Stimulated activated naive B cell treated with anti-CD40 and anti-IgM and Interleukin-4, amounts not matched to agents 10 μg/mL and 1 μg/mL and 100 μg/mL, for 72 hours (primary cell): ENCODE data around the gene ARMH2.
A peak's percentile ranks its signal among the peaks of the same experiment; 100 is the strongest.
"Not testable (repeated sequence)": the region's sequence is repeated elsewhere in the genome, so short reads cannot be mapped to it uniquely, and the experiment has no call there.

Source experiments
- ATAC-seq, 2 donors: fragments of 150-1000 bp; cut with Tn5 transposase; replicated peaks; 2 replicates each; pipeline ENCODE4 v1.10.0; 2021; ENCODE audit warnings: moderate library complexity in 1 of 2
- DNase-seq: peaks from one replicate; pipeline ENCODE4 v3.0.0; 2021
- H3K27ac Mint-ChIP-seq: one replicate; pipeline ENCODE4 v1.8.0; 2022; ENCODE audit warnings: mild to moderate bottlenecking, mixed read lengths
- H3K27me3 Mint-ChIP-seq, 2 donors: one replicate each; pipeline ENCODE4 v1.8.0; 2022; ENCODE audit warnings: mixed read lengths in 2 of 2
- H3K36me3 Mint-ChIP-seq, 2 donors: one replicate each; pipeline ENCODE4 v1.8.0; 2022; ENCODE audit warnings: mixed read lengths in 2 of 2, mild to moderate bottlenecking in 1 of 2
- H3K4me1 Mint-ChIP-seq, 2 donors: one replicate each; pipeline ENCODE4 v1.8.0; 2022; ENCODE audit warnings: mixed read lengths in 2 of 2, mild to moderate bottlenecking in 1 of 2
- H3K4me3 Mint-ChIP-seq, 2 donors: one replicate each; pipeline ENCODE4 v1.8.0; 2022; ENCODE audit warnings: mild to moderate bottlenecking in 2 of 2, mixed read lengths in 2 of 2, moderate library complexity in 1 of 2
- H3K9me3 Mint-ChIP-seq, 2 donors: one replicate each; pipeline ENCODE4 v1.8.0; 2022; ENCODE audit warnings: mixed read lengths in 2 of 2, mild to moderate bottlenecking in 1 of 2

ARMH2 gene

DNA sequence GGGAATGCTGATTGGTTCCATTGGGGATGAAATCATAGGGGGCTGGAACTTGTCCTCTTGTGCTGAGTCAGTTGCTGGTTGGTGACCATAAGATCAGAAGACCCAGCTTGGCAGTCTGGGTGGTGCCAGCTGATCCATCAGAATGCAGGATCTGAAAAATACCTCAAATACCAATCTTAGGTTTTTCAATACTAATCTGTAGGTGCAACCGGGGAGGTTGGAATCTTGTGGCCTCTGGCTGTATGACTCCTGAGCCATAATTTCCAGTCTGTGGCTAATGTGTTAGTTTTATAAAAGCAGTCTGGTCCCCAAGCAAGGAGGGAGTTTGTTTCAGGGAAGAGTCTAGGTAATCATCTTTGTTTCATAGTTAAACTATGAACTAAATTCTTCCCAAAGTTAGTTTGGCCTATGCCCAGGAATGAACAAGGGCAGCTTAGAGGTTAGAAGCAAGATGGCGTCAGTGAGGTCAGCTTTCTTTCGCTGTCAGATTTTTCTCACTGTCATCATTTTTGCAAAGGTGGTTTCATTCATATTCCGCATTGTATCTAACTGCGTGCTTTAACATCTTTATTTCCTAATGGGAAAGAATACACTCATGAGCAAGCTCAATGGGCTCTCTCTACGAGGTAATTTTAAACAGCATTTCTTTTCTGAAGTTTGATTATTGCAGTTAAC, 2.0 kb downstream of the ARMH2 start:
- peaks cover 5 to 15% of the 10 kb centered on the region in 2 donors for H3K36me3 Mint-ChIP-seq
- ATAC-seq (no peak), DNase-seq (no peak)
- no peaks in the 10 kb centered on the region for H3K27me3 Mint-ChIP-seq
- no peak overlapping the region for H3K4me3 Mint-ChIP-seq
- H3K9me3 Mint-ChIP-seq, result no peaks in the 10 kb centered on the region
- peaks cover 0 to 1% of the 10 kb centered on the region in 2 donors for H3K4me1 Mint-ChIP-seq
- H3K27ac Mint-ChIP-seq, result no peak overlapping the region

DNA sequence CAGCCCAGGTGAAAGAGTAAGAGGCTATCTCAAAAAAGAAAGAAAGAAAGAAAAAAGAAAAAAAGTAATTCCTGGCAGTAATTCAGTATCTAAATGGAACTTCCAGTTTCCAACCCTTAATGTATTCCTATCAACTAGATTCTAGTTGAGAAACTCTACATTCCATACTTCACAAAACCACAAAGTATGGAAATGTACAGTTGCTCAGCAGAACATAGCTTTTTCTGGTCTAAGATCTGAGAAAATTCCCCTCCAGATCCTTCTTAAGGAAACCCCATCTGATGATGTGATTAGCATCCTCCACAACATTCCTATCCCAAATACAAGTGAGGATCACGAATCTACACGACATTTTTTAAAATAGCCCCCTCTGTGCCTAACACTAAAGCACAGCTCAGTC, 3.6 kb downstream of the ARMH2 start:
- ATAC-seq (no peak), DNase-seq (no peak)
- Mint-ChIP-seq H3K27me3 (no peaks in the 10 kb centered on the region), H3K4me1 (no peaks in the 10 kb centered on the region), H3K9me3 (no peaks in the 10 kb centered on the region), H3K36me3 (peaks cover 4 to 8% of the 10 kb centered on the region in 2 donors), H3K4me3 (no peak overlapping the region), H3K27ac (no peak overlapping the region)

DNA sequence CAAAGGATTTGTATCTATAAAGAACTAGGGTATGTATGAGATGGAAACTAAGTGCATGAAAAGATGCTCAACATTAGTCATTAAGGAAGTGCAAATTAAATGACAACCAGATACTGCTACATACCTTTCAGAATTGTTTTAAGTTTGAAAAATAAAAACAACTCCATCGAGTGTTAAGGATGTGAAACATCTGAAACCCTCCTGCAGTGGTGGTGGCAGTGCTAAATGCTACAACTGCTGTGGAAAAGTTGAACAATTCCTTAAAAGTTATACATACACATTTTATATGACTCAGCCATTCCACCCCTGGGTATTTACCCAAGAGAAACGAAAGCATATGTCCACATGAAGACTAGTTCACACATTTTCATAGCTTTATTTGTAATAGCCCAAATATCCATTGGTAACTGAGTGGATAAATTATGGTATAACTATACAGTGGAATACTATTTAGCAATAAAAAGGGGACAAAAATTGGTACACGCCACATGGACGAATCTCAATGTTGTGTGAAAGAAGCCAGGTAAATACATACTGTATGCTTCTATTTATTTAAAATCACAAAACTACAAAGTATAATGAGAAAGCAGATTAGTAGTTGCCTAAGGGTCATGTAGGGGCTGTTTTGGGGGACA, 10.6 kb downstream of the ARMH2 start:
- Mint-ChIP-seq H3K9me3 (no peaks in the 10 kb centered on the region), H3K4me1 (peaks cover 0 to 10% of the 10 kb centered on the region in 2 donors), H3K27me3 (no peaks in the 10 kb centered on the region), H3K4me3 (no peak overlapping the region), H3K36me3 (peaks cover 33% of the 10 kb centered on the region in 2 donors), H3K27ac (no peak overlapping the region)
- ATAC-seq (peak; percentile 38 to 48), DNase-seq (no peak)

DNA sequence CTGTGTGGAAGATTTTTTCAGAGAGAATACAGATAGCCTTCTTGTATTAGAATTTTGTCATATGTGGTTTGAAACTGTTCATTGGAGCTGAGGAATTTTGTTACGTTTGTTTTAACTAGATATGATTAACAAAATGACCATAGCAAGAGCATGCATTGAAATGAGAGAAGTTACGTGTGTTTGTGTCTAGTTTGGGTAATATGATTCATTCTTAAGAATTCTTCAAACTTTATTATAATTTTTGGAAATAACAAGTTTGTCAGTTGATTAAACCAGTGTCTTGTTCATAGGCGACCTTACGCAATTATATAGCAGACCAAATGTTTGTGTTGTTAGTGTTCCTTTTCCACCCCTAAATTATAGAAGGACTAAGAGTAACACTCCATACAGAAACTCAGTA, 18.5 kb downstream of the ARMH2 start:
- H3K36me3 Mint-ChIP-seq, result peaks cover 27 to 33% of the 10 kb centered on the region in 2 donors
- no peaks in the 10 kb centered on the region for H3K27me3 Mint-ChIP-seq
- no peak overlapping the region for H3K4me3 Mint-ChIP-seq
- DNase-seq, result no peak
- H3K4me1 Mint-ChIP-seq, result peaks cover 8 to 18% of the 10 kb centered on the region in 2 donors
- H3K27ac Mint-ChIP-seq, result no peak overlapping the region
- ATAC-seq, result no peak
- H3K9me3 Mint-ChIP-seq, result no peaks in the 10 kb centered on the region

DNA sequence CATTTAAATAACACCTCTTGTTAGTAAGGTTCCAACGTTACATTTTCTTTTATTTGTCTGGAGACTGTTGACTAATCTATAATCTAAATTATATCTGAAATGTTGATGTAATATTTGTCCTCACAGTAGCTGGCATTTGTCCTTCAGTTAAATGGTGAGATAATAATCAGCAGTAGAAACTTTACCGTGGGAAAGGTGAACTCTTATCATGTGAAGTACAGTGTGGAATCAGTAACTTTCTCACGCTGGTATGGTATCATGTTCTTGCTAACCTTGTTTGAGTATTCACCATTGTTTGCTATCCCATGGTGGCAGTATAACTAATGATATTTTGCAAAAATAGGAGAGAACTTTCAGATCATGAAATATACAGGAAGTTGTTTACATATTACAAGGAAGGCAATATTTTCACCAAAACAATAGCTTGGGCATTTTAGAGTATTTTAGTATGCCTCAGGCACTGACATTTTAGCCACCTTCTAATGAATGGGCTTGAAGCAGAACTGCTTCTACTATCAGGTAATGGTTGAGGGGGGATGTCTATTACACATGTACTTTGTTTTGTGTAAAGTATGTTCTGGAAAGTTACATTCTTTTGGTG, 19.2 kb downstream of the ARMH2 start:
- no peaks in the 10 kb centered on the region for H3K27me3 Mint-ChIP-seq
- no peak overlapping the region for H3K4me3 Mint-ChIP-seq
- peaks cover 26 to 32% of the 10 kb centered on the region in 2 donors for H3K36me3 Mint-ChIP-seq
- no peaks in the 10 kb centered on the region for H3K9me3 Mint-ChIP-seq
- DNase-seq (no peak), ATAC-seq (no peak)
- H3K4me1 Mint-ChIP-seq, result peaks cover 8 to 18% of the 10 kb centered on the region in 2 donors
- H3K27ac Mint-ChIP-seq, result no peak overlapping the region

DNA sequence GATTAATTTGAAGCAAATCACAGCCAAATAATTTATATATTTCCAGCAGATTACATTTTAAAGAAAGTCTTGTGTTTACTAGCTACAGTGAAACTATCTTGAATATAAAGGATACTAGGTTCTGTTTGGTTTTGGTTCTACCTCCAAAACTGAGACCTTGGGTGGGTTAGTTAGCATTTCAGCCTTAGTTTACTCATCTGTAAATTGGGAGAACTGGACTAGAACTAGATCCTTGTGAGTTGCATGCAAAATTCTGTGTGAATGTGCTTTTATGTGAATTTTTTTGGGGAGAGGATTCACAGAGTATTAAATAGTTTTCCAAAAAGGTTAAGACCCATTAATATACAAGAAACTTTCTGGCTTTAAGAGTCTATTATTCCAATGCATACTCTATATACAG, 19.8 kb downstream of the ARMH2 start:
- DNase-seq (no peak), ATAC-seq (no peak)
- no peak overlapping the region for H3K27ac Mint-ChIP-seq
- peaks cover 22 to 28% of the 10 kb centered on the region in 2 donors for H3K36me3 Mint-ChIP-seq
- no peak overlapping the region for H3K4me3 Mint-ChIP-seq
- H3K27me3 Mint-ChIP-seq, result no peaks in the 10 kb centered on the region
- peaks cover 8 to 18% of the 10 kb centered on the region in 2 donors for H3K4me1 Mint-ChIP-seq
- H3K9me3 Mint-ChIP-seq, result no peaks in the 10 kb centered on the region

DNA sequence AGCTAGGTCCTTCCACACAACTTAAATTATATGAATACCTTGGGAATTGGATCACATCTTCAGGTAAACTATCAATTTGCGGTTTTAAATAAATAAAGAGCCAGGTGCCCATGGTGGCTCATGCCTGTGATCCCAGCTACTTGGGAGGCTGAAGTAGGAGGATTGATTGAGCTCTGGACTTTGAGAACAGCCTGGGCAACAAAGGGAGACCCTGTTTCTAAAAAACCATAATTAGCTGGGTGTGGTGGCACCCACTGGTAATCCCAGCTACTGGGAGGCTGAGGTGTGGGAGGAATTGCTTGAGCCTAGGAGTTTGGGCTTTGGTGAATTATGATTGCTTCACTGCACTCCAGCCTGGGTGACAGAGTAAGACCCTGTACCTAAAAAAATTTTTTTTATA, 20.6 kb downstream of the ARMH2 start:
- no peak for ATAC-seq
- no peaks in the 10 kb centered on the region for H3K9me3 Mint-ChIP-seq
- H3K4me1 Mint-ChIP-seq, result peaks cover 8 to 18% of the 10 kb centered on the region in 2 donors
- DNase-seq, result no peak
- H3K36me3 Mint-ChIP-seq, result peaks cover 20 to 28% of the 10 kb centered on the region in 2 donors
- H3K4me3 Mint-ChIP-seq, result no peak overlapping the region
- no peaks in the 10 kb centered on the region for H3K27me3 Mint-ChIP-seq
- H3K27ac Mint-ChIP-seq, result no peak overlapping the region

DNA sequence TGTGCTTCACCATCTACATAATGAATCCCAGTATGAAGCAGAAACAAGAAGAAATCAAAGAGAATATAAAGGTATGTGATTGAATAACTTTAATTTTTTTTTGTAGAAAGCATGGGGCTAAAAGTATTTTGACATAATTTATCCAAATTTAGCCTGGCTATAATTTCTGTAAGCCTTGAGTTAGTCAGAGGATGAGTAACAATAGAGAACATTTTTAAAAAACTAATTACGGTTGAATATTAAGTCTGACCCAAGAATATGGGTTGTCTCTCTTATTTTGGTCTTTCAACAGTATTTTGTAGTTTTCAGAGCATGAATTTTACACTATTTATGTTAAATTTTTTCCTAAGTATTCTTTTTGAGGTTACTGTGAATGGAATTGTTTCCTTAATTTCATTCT, 21.5 kb downstream of the ARMH2 start:
- ATAC-seq (no peak), DNase-seq (no peak)
- no peak overlapping the region for H3K27ac Mint-ChIP-seq
- H3K4me3 Mint-ChIP-seq, result no peak overlapping the region
- peaks cover 19 to 22% of the 10 kb centered on the region in 2 donors for H3K36me3 Mint-ChIP-seq
- no peaks in the 10 kb centered on the region for H3K27me3 Mint-ChIP-seq
- no peaks in the 10 kb centered on the region for H3K9me3 Mint-ChIP-seq
- peaks cover 8 to 18% of the 10 kb centered on the region in 2 donors for H3K4me1 Mint-ChIP-seq

DNA sequence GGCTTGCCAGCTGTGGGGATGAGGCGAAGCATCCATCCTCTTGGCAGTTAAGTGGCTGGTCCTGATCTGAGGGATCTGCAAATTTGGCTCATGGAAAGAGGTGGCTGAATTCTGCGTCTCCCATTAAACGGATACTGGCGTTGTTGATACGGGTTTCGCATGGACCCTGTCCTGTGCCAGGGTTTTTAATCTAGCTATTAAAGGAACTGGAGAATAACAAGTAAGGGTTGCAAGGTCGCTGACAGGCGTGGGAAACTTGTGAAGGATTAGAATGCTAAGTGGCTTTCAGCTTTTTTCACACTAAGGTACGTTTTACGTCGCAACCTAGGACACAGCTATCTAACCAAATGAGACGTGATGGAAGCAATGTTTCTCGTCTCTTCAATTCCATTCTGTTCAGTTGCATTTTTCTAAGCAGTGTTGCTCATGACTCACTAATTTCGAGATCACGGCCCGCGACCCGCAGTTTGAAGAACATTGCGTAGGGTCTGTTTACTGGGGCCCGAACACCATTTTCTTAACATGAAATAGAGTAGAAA, 23.1 kb downstream of the ARMH2 start:
- H3K4me1 Mint-ChIP-seq, result peaks cover 8 to 18% of the 10 kb centered on the region in 2 donors
- H3K27ac Mint-ChIP-seq, result peak overlapping the region; percentile 99
- no peaks in the 10 kb centered on the region for H3K9me3 Mint-ChIP-seq
- peaks cover 10 to 13% of the 10 kb centered on the region in 2 donors for H3K36me3 Mint-ChIP-seq
- no peaks in the 10 kb centered on the region for H3K27me3 Mint-ChIP-seq
- ATAC-seq (no peak), DNase-seq (no peak)
- H3K4me3 Mint-ChIP-seq, result peak overlapping the region; percentile 97 to 99

DNA sequence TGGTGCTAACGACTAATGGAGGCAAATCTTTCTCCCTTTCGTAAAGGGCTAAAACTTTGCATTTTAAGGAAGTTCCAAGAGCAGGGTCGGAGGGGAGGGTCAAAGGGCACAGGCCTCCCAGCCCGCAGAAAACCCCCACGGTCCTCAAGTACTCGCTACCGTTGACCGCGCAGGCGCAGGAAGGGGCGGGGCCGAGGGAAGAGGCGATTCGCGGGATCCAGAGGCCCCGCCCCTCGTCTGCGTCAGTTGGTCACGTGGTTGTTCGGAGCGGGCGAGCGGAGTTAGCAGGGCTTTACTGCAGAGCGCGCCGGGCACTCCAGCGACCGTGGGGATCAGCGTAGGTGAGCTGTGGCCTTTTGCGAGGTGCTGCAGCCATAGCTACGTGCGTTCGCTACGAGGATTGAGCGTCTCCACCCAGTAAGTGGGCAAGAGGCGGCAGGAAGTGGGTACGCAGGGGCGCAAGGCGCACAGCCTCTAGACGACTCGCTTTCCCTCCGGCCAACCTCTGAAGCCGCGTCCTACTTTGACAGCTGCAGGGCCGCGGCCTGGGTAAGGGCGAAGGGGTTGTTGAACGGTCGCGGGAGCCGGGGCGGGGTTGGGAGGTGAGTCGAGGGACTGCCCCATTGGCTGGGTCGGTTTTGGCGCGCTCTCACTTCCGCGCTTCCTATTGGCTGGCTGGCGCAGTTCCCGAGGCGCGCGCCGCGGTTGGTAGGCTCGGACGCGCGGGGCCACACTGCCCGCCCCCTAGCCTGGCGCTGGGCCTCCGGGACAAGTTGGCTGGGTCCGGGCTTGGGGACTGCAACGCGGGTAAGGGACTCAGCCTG, 23.8 kb downstream of the ARMH2 start, which contains the start of gene GMNN:
TSS of gene GMNN (plus strand) at position 242 of the 824 bp plus-strand sequence. CDS start 2,310 bp downstream, outside the sequence.
- H3K9me3 Mint-ChIP-seq, result no peaks in the 10 kb centered on the region
- peaks cover 7 to 9% of the 10 kb centered on the region in 2 donors for H3K36me3 Mint-ChIP-seq
- H3K4me1 Mint-ChIP-seq, result peaks cover 6 to 17% of the 10 kb centered on the region in 2 donors
- H3K27me3 Mint-ChIP-seq, result no peaks in the 10 kb centered on the region
- ATAC-seq (peak; percentile 93 to 94), DNase-seq (peak; percentile 94)
- peak within 1 kb of the TSS; percentile 99 for H3K27ac Mint-ChIP-seq
- peak within 1 kb of the TSS; percentile 97 to 99 for H3K4me3 Mint-ChIP-seq

DNA sequence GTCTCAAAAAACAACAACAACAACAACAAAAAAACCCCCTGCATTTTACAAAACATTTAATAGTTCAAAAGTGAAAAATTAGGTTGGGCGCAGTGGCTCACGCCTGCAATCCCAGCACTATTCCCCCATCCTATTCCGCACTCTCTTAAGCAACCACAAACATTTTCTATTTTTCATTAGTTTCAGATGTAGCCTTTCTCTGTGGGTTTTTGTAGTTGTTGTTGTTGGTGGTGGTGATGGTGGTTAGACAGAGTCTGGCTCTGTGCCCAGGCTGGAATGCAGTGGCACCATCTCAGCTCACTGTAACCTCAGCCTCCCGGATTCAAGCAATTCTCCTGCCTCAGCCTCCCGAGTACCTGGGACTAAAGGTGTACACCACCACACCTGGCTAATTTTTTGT, 30.4 kb downstream of the ARMH2 start:
- Mint-ChIP-seq H3K4me3 (no peak overlapping the region), H3K27ac (no peak overlapping the region), H3K27me3 (no peaks in the 10 kb centered on the region), H3K36me3 (no peaks in the 10 kb centered on the region), H3K9me3 (no peaks in the 10 kb centered on the region), H3K4me1 (no peaks in the 10 kb centered on the region)
- ATAC-seq (no peak), DNase-seq (no peak)

DNA sequence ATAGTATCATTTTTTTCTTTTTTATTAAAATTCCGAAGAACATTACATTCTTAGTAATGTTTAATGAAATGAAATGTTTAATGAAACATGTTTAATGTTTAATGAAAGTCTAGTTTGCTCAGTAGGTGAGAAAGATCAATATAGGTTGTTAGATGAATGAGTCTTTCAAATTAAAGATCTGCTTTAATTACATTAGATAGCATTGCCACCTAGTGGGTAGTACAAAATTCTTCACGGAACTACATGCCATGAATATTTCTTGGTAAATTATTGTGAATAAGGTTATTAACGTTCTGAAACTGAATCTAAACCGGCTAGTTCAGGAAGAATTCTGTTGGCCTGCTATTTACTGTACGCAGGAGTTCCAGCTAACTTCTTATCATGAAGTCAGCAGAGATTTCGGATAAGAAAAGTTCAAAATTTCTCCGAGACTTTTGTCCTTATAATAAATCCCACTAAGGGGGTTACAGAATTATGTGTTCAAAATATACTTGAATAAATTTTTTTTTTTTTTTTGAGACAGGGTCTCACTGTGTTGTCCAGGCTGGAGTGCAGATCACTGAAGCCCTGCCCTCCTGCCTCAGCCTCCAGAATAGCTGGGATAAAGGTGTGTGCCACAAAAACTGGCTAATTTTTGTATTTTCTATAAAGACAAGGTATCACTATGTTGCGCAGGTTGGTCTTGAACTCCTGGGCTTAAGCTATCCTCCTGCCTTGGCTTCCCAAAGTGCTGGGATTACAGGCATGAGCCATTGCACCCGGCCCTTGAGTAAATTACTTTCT, 31.8 kb downstream of the ARMH2 start:
- Mint-ChIP-seq H3K36me3 (no peaks in the 10 kb centered on the region), H3K27me3 (no peaks in the 10 kb centered on the region), H3K4me1 (peaks cover 2 to 3% of the 10 kb centered on the region in 2 donors), H3K9me3 (peaks cover 1 to 2% of the 10 kb centered on the region in 2 donors), H3K4me3 (no peak overlapping the region), H3K27ac (no peak overlapping the region)
- ATAC-seq (peak; percentile 70 to 71), DNase-seq (no peak)

DNA sequence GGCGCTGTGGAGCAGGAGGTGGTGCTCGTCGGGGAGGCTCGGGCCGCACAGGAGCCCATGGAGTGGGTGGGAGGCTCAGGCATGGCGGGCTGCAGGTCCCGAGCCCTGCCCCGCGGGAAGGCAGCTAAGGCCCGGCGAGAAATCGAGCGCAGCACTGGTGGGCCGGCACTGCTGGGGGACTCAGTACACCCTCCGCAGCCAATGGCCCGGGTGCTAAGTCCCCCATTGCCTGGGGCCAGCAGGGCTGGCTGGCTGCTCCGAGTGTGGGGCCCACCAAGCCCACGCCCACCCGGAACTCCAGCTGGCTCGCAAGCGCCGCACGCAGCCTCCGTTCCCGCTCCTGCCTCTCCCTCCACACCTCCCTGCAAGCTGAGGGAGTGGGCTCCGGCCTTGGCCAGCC, 32.7 kb downstream of the ARMH2 start:
- not testable (repeated sequence) for H3K27me3 Mint-ChIP-seq, H3K4me1 Mint-ChIP-seq, H3K9me3 Mint-ChIP-seq, ATAC-seq, H3K27ac Mint-ChIP-seq, H3K4me3 Mint-ChIP-seq, DNase-seq, H3K36me3 Mint-ChIP-seq
